ENCODE results near the gene LRRC25.

- no peak for TF ChIP-seq POLR2AphosphoS5 (IDR thresholded peaks at IDR 0.05; ENCODE audit: low read depth, low read length)
- no peak for TF ChIP-seq TAF1 (IDR thresholded peaks at IDR 0.05; ENCODE audit: borderline replicate concordance, insufficient read depth, low read length)
These were observed 5.0 kb downstream of the LRRC25 start for GRCh38 chr19:18392417-18392816.

All from PFSK-1 (cell line).